Body of pancreas (tissue), 4 donors: ENCODE results near the gene ARHGEF39. TPM values are rescaled to one million over a fixed set of nuclear protein-coding genes. Genes with fewer than 3 reads are reported as not detected.
A peak's percentile ranks its signal among the peaks of the same experiment; 100 is the strongest.

Experiments
- ATAC-seq: fragments of 150-250 bp; one replicate; pipeline ENCODE4 v1.9.1; 2016
- DNase-seq, 4 donors: peaks; one replicate each; pipeline ENCODE4 v3.0.0-alpha.2; 2019
- H3K27ac ChIP-seq, 4 donors: fragments of 200-600 bp; sonication (generic); 1 replicate in 3 of 4; 2 replicates in 1 of 4; pipeline versions ENCODE4 v1.5.1 to v1.6.1; 2016 to 2019; ENCODE audit warnings: mild to moderate bottlenecking in 1 of 4, mixed read lengths in 1 of 4, moderate library complexity in 1 of 4
- H3K27me3 ChIP-seq, 2 donors: fragments of 200-600 bp; sonication (generic); one replicate each; pipeline ENCODE4 v1.6.0; 2016; ENCODE audit warnings: mild to moderate bottlenecking in 1 of 2
- H3K36me3 ChIP-seq, 2 donors: fragments of 200-600 bp; sonication (generic); replicated peaks in 1 of 2; 2 replicates each; pipeline ENCODE4 v1.5.1; 2016; ENCODE audit warnings: low read depth in 2 of 2; ENCODE audit not compliant: insufficient read depth in 1 of 2
- H3K4me1 ChIP-seq: fragments of 200-600 bp; sonication (generic); one replicate; pipeline ENCODE4 v1.6.0; 2016
- H3K4me3 ChIP-seq, 2 donors: fragments of 200-600 bp; sonication (generic); 1 replicate in 1 of 2; 2 replicates in 1 of 2; pipeline ENCODE4 v1.5.1; 2016 to 2019
- H3K9me3 ChIP-seq, 3 donors: fragments of 200-600 bp; sonication (generic); 1 replicate in 2 of 3; 2 replicates in 1 of 3; pipeline ENCODE4 v1.5.1; 2016
- CTCF ChIP-seq, 7 experiments: fragments of 450-650 bp in 4 of 7; fragments of 200-600 bp in 3 of 7; sonication (generic) in 3 of 7; IDR thresholded peaks; one replicate each; pipeline ENCODE4 v1.5.1; 2016 to 2019; ENCODE audit warnings: antibody characterized with exemption in 7 of 7
- POLR2A ChIP-seq, 3 donors: fragments of 450-650 bp; IDR thresholded peaks; one replicate each; pipeline ENCODE4 v1.6.1; 2016; ENCODE audit warnings: antibody characterized with exemption in 3 of 3, mild to moderate bottlenecking in 2 of 3
- WGBS, 2 donors: methylation state at CpG; one replicate each; pipeline ENCODE4 v1.1.5; 2017; 5-methylcytosine and 5-hydroxymethylcytosine counted together
- intact Hi-C: fragments of 100-400 bp; cut with DNase I; formaldehyde crosslinking; loops from one replicate; pipeline ENCODE4 v1.15.1; 2023
- total RNA-seq, 2 donors: library from RNA; depleted of rRNA; stranded (reverse); fragments of >200 nt; gene quantifications; one replicate each; pipeline ENCODE4 v1.1.0, GENCODE V29; 2016

The ARHGEF39 gene
- total RNA-seq, 2 donors from 2014 or later = 0.26 TPM; not detected in 1

- no peak for TF ChIP-seq CTCF (IDR thresholded peaks at IDR 0.05)
- TF ChIP-seq POLR2A (IDR thresholded peaks at IDR 0.05) = peak in 2 of 3 donors; percentile 45 to 61
- no peaks in the 10 kb centered on the region for H3K9me3 ChIP-seq
- intact Hi-C loops = no loop called here
- H3K27ac ChIP-seq = peak overlapping the region; percentile 69 to 90 (median 82)
- no peaks in the 10 kb centered on the region for H3K27me3 ChIP-seq
- 0 to 5% methylated on average over 38 to 49 of the region's 61 CpGs for WGBS, 2 donors
- H3K36me3 ChIP-seq = no peaks in the 10 kb centered on the region
- peaks cover 21% of the 10 kb centered on the region for H3K4me1 ChIP-seq
- H3K4me3 ChIP-seq = peak overlapping the region; percentile 86 to 88
- ATAC-seq = peak; percentile 63
- peak; percentile 60 to 71 (median 69) for DNase-seq
Observed at GRCh38 chr9:35690614-35691333, 25.8 kb upstream of the ARHGEF39 start.

DNA sequence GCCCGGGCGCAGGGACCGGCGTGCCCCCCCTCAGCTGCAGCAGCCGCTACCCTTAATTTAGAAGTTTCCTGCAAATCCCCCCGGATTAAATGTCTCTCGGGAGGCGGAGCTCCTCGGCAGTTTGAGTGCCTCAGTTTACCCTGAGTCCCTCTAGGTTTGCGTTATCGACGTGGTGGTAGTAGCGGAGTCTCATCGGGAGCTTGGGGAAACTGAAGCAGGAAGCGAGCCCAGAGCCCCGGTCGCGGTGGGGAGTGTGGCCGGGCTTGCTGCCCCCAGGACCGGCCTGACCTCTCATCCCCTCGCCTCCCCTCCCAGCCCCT lies 25.3 kb upstream of the ARHGEF39 start:
- peaks cover 16% of the 10 kb centered on the region for H3K4me1 ChIP-seq
- H3K27ac ChIP-seq = peak overlapping the region; percentile 69 to 90 (median 82)
- ATAC-seq = no peak
- intact Hi-C loops = no loop called here
- no peaks in the 10 kb centered on the region for H3K27me3 ChIP-seq
- 7% methylated on average over 21 of the region's 21 CpGs; no CpG with 5 or more reads in 1 of the 2 donors for WGBS, 2 donors
- TF ChIP-seq CTCF (IDR thresholded peaks at IDR 0.05) = no peak
- TF ChIP-seq POLR2A (IDR thresholded peaks at IDR 0.05) = no peak
- DNase-seq = no peak
- no peaks in the 10 kb centered on the region for H3K9me3 ChIP-seq
- H3K36me3 ChIP-seq = no peaks in the 10 kb centered on the region
- H3K4me3 ChIP-seq = peak overlapping the region; percentile 86 to 88

- Histone ChIP-seq H3K4me1 (peaks cover 11% of the 10 kb centered on the region), H3K36me3 (no peaks in the 10 kb centered on the region), H3K27me3 (no peaks in the 10 kb centered on the region), H3K9me3 (no peaks in the 10 kb centered on the region), H3K27ac (peak within 1 kb of the TSS; percentile 69 to 90 (median 82)), H3K4me3 (peak within 1 kb of the TSS; percentile 86 to 88)
- TF ChIP-seq POLR2A (IDR thresholded peaks at IDR 0.05) = no peak
- no peak for TF ChIP-seq CTCF (IDR thresholded peaks at IDR 0.05)
- intact Hi-C loops = no loop called here
- 61 to 84% methylated on average over 43 to 54 of the region's 61 CpGs for WGBS, 2 donors
- peak; percentile 20 to 37 (median 30) for DNase-seq
- ATAC-seq = peak; percentile 18
Observed at GRCh38 chr9:35689542-35690293, 24.7 kb upstream of the ARHGEF39 start, which contains the start of gene TPM2. TSS of gene TPM2 (minus strand) at chr9:35689925. CDS start at chr9:35689817, 108 bp downstream.

DNA sequence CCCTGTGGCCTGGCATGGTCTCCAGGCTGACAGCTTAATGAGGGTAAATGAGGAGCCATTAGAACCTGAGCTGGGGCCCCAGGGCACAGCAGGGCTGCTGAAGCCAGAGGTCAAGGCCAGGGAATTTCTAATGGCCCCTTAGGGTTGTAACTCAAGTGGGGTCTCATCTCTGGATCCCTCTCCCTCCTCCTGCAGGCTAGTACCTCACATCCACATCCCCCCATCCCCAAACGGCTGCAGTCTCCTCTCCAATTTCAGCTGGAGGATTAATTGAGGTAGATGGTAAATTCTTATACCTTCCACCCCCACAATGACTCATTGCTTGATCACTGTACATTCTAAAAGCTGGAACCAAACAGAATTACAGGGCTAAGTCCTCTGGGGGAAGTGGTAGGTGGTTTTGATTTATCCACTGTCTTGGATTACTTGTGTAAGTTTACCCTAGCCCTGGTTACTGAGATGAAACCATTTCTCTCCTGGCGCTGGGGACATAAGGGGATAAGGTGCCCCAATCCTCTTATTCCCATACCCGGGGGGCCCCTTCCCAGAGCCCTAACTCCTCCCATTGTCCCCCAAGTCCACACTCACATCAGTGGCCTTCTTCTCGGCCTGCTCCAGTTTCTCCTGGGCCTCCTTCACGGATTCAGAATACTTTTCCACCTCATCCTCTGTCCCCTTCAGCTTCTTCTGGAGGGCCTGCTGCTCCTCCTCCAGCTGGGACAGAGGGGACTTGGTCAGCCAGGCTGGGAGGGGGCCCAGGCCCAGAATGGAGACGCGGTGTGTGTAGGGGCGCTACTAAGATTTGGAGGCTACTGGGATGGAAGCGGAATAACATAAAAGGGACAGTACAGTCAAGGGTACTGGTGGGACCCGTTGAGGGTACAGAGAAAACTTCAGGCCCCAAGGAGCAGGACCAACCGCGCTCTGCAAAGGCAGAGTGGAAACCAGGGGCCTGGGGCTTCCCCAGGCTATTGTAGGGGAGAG lies 23.9 kb upstream of the ARHGEF39 start:
- intact Hi-C loops = no loop called here
- no peak overlapping the region for H3K4me3 ChIP-seq

More for the DNA sequence above, 23.9 kb upstream of the ARHGEF39 start:
- Histone ChIP-seq H3K36me3 (no peaks in the 10 kb centered on the region), H3K4me1 (peaks cover 11% of the 10 kb centered on the region), H3K27ac (peak overlapping the region in 2 of 4 donors; percentile 18 to 90), H3K27me3 (no peaks in the 10 kb centered on the region), H3K9me3 (no peaks in the 10 kb centered on the region)
- 83 to 87% methylated on average over 11 to 12 of the region's 12 CpGs for WGBS, 2 donors
- DNase-seq (no peak), ATAC-seq (no peak)
- TF ChIP-seq CTCF (IDR thresholded peaks at IDR 0.05) (no peak), POLR2A (IDR thresholded peaks at IDR 0.05) (no peak)
